Activated CD4-positive, alpha-beta memory T cell treated with anti-CD3 and anti-CD28 coated beads for 36 hours (primary cell): ENCODE data around the gene UBE2M. TPM values are rescaled to one million over a fixed set of nuclear protein-coding genes. Genes with fewer than 3 reads are reported as not detected.

Experiments used
- CTCF ChIA-PET: fragments of 350-600 bp; sonication (Branson Sonifier 250); formaldehyde crosslinking; loops from one replicate; lab custom pipeline; 2021; ENCODE audit warnings: antibody characterized with exemption, inconsistent platforms; lab: Charles Lee
- POLR2A ChIA-PET: fragments of 350-600 bp; sonication (Branson Sonifier 250); formaldehyde crosslinking; loops from one replicate; lab custom pipeline; 2021; ENCODE audit warnings: antibody characterized with exemption; lab: Charles Lee
- DNase-seq: peaks from one replicate; pipeline ENCODE4 v3.0.0-alpha.2; 2020
- H3K27ac Mint-ChIP-seq: one replicate; pipeline ENCODE4 v1.8.0; 2021; ENCODE audit warnings: mixed read lengths
- H3K27me3 Mint-ChIP-seq: one replicate; pipeline ENCODE4 v1.8.0; 2021; ENCODE audit warnings: mixed read lengths
- H3K36me3 Mint-ChIP-seq: one replicate; pipeline ENCODE4 v1.8.0; 2021; ENCODE audit warnings: mixed read lengths
- H3K4me1 Mint-ChIP-seq: one replicate; pipeline ENCODE4 v1.8.0; 2021; ENCODE audit warnings: low read depth, mixed read lengths
- H3K4me3 Mint-ChIP-seq: one replicate; pipeline ENCODE4 v1.8.0; 2021; ENCODE audit warnings: mild to moderate bottlenecking, mixed read lengths
- H3K9me3 Mint-ChIP-seq: one replicate; pipeline ENCODE4 v1.8.0; 2021; ENCODE audit warnings: mixed read lengths
- intact Hi-C: fragments of 100-400 bp; cut with micrococcal nuclease; formaldehyde crosslinking; loops from one replicate; pipeline ENCODE4 v1.15.1; 2023
- total RNA-seq, 2 experiments: library from RNA; stranded (reverse); gene quantifications; one replicate each; pipeline ENCODE4 v1.2.3, GENCODE V29; 2021

Gene UBE2M
- total RNA-seq, 2 experiments from 2014 or later = 107 to 111 TPM

DNA sequence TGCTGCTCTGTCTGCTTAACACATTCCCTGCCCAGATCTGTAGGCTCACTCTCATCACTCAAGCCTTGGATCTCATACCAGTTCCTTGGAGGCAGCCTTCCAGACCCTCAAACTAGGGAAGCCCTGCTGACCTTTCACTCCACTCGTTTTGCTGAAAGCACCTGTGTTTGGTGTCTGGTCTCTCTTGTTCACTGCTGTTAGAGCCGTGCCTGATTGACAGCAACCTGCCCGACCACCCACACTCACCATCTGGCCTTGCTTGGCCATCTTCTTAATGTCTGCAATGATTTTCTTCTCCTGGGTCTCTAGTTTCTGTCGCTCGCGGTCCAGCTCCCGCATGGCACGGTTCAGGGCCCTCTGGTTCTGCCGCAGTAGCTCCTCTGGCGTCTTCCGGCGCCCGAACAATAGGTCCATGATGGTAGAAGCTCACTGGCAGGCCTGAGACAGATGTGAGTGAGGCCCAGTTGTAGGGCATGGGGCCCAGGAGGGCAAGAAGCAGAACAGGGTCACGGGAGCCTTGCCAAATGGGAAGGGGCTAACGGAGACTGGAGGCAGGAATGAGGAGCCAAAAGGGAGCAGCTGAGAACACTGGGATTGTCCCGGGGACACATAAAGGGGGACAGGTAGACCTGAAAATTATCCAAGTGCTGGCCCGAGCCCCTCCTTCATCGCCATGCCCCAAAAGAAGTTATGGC is 4.5 kb downstream of the UBE2M start:
- Mint-ChIP-seq H3K4me1 (peaks cover 44% of the 10 kb centered on the region), H3K27ac (peak overlapping the region; percentile 98), H3K9me3 (no peaks in the 10 kb centered on the region), H3K27me3 (no peaks in the 10 kb centered on the region), H3K4me3 (peak overlapping the region; percentile 99), H3K36me3 (peaks cover 60% of the 10 kb centered on the region)
- DNase-seq = no peak
- ChIA-PET POLR2A (interaction anchor here (0.6 to 2.7 kb wide), 4 partner anchors 9 to 34 kb away, joined by 3 to 41 read pairs (median 10); partner anchors contain the start of genes TRIM28 and ZBTB45), CTCF (interaction anchor here (0.6 to 3.0 kb wide), 2 partner anchors 34 to 40 kb away, joined by 4 to 26 read pairs; partner anchors contain the start of gene ZBTB45)
- intact Hi-C loops = no loop called here

DNA sequence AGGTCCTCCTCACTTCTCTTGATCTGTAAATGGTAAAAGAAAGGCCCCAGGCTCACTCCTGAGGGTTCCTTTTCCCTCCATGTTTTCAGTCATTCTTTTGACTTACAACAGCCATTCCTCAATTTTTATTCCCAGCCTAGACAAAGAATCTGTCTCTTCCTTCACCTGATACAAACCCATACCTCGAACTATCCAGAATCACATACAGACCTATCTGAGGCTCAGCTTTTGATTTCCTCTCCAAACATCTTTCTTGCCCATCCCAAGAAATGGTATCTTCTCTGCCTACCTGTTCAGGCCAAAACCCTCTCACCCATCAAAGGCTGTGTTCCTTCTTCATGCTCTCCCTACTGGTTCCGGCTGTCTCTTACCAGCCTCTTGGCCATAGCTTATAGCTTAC is 5.8 kb downstream of the UBE2M start:
- CTCF ChIA-PET = no interaction called here
- peaks cover 60% of the 10 kb centered on the region for H3K36me3 Mint-ChIP-seq

DNA sequence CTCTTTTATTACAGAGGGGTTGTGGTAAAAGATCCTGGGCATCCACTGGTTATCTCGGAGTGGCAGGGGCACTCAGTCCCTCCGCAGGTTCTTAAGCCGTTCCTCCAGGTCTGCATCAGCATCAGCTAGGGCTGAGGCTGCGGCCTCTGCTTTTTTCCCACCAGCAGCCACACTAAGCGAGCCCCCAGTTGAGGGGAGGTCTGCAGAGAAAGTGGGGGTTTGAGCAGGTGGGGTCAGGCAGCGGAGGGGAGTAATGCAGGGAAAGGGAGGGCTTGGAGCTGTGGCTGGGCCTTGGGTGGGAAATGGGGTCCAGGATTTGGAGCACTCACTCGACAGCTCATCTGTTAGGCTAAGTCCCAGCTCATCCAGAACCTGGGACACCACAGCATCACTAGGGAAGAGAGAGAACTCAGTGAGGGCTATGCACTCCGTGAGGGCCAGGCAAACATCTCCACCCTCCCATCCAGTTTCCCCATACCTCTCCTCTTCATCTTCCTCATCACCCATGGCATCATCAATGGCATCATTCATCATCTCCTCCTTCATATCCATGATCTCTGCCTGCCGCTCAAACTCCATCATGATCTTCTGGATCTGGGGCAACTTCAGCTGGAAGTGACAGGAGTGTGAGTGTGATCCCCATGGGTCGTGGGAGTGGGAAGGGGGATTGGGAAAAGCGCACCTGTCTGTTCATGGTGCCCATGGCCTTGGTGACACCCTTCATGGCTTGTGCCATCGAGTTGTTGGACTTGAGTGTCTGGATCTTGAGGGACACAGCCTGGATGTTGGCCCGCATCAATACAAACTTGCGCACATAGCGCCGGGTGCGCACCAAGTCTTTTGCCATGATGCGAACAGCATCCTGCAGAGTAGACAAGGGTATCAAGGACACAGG is 6.6 kb downstream of the UBE2M start:
- H3K4me3 Mint-ChIP-seq = no peak overlapping the region
- H3K27ac Mint-ChIP-seq = no peak overlapping the region
- H3K4me1 Mint-ChIP-seq = peaks cover 55% of the 10 kb centered on the region
- H3K27me3 Mint-ChIP-seq = no peaks in the 10 kb centered on the region
- H3K9me3 Mint-ChIP-seq = no peaks in the 10 kb centered on the region
- POLR2A ChIA-PET = no interaction called here
- intact Hi-C loops = no loop called here
- CTCF ChIA-PET = interaction anchor here (0.7 kb wide), 1 partner anchor 260 kb away, joined by 3 read pairs; no protein-coding TSS in a partner anchor
- H3K36me3 Mint-ChIP-seq = peaks cover 66% of the 10 kb centered on the region
- no peak for DNase-seq

More for the DNA sequence above, 5.8 kb downstream of the UBE2M start:
- no peak for DNase-seq
- no peaks in the 10 kb centered on the region for H3K27me3 Mint-ChIP-seq
- POLR2A ChIA-PET = no interaction called here
- H3K27ac Mint-ChIP-seq = peak overlapping the region; percentile 23
- no peak overlapping the region for H3K4me3 Mint-ChIP-seq
- no peaks in the 10 kb centered on the region for H3K9me3 Mint-ChIP-seq
- intact Hi-C loops = no loop called here
- peaks cover 49% of the 10 kb centered on the region for H3K4me1 Mint-ChIP-seq

DNA sequence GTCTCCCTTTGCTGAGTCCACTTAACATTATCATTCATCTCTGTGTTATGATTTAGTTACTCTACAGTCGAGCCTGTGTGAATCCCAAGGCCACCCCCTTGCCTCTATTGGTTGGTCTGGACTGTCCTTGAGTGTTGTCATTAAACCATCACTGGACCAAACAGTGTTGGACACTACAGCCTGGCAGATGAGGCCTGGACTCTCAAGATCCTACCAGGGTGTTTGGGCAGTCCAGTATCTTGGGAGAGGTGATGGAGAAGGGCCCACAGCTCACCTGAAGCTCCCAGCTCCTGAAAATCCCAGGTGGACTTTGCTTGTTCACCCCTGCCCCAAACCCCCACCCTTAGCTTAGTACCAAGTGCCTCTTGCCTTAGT is 7.3 kb downstream of the UBE2M start:
- CTCF ChIA-PET = interaction anchor here (0.7 kb wide), 1 partner anchor 259 kb away, joined by 3 read pairs; no protein-coding TSS in a partner anchor
- Mint-ChIP-seq H3K4me3 (no peak overlapping the region), H3K27me3 (no peaks in the 10 kb centered on the region), H3K9me3 (no peaks in the 10 kb centered on the region), H3K4me1 (peaks cover 55% of the 10 kb centered on the region), H3K27ac (no peak overlapping the region), H3K36me3 (peaks cover 66% of the 10 kb centered on the region)
- POLR2A ChIA-PET = no interaction called here
- no peak for DNase-seq
- intact Hi-C loops = no loop called here

DNA sequence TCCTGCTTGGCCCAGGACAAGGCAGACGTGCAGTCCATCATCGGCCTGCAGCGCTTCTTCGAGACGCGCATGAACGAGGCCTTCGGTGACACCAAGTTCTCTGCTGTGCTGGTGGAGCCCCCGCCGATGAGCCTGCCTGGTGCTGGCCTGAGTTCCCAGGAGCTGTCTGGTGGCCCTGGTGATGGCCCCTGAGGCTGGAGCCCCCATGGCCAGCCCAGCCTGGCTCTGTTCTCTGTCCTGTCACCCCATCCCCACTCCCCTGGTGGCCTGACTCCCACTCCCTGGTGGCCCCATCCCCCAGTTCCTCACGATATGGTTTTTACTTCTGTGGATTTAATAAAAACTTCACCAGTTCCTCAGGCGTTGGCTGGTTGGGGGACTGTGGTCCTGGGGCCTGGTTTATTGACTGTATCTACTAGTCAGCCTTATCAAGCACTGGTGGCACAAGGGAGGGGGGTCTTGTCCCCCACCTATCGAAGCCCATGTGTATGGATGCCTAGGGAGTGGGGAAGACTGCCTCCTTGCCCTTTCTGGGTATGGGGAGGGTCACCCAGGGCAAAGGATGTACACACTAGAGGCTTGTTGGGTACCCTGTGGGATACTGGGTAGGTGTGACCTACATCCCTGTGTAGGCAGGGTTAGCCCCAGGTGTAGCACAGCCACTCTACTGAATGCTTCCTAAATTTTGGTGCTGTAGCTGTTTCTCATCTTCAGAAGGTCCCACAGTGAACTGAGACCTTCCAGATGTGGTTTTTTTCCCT is 7.9 kb downstream of the UBE2M start:
- intact Hi-C loops = no loop called here
- H3K9me3 Mint-ChIP-seq = no peaks in the 10 kb centered on the region
- H3K4me1 Mint-ChIP-seq = peaks cover 56% of the 10 kb centered on the region
- ChIA-PET CTCF (interaction anchor here (0.8 kb wide), 1 partner anchor 31 kb away, joined by 3 read pairs; the partner anchor contains the start of gene ZBTB45), POLR2A (no interaction called here)
- H3K27ac Mint-ChIP-seq = no peak overlapping the region
- H3K4me3 Mint-ChIP-seq = no peak overlapping the region
- no peak for DNase-seq
- no peaks in the 10 kb centered on the region for H3K27me3 Mint-ChIP-seq
- peaks cover 69% of the 10 kb centered on the region for H3K36me3 Mint-ChIP-seq

DNA sequence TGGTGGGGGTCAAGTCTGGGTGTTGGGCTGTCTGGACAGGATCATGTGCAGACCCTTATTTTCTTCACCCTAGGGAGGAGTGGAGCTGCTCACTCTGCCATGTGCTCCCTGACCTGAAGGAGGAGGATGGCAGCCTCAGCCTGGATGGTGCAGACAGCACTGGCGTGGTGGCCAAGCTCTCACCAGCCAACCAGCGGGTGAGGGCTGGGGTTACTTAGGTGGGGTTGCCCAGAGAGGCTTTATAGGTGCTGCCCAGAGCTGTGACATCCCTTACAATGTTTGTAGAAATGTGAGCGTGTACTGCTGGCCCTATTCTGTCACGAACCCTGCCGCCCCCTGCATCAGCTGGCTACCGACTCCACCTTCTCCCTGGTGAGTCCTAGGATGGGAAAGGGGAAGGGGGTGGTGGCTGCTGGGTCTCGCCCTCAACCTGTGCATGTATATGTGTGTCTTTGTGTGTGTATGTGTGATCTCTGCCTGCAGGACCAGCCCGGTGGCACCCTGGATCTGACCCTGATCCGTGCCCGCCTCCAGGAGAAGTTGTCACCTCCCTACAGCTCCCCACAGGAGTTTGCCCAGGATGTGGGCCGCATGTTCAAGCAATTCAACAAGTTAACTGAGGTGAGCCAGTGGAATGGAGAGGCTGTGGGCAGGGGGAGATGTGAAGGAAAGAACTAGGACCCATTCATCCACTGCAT is 8.6 kb downstream of the UBE2M start:
- no peaks in the 10 kb centered on the region for H3K27me3 Mint-ChIP-seq
- H3K27ac Mint-ChIP-seq = peak overlapping the region; percentile 42
- H3K9me3 Mint-ChIP-seq = no peaks in the 10 kb centered on the region
- ChIA-PET CTCF (interaction anchor here (0.8 kb wide), 1 partner anchor 30 kb away, joined by 3 read pairs; the partner anchor contains the start of gene ZBTB45), POLR2A (no interaction called here)
- peaks cover 70% of the 10 kb centered on the region for H3K36me3 Mint-ChIP-seq
- peaks cover 51% of the 10 kb centered on the region for H3K4me1 Mint-ChIP-seq
- DNase-seq = no peak
- no peak overlapping the region for H3K4me3 Mint-ChIP-seq
- intact Hi-C loops = no loop called here

DNA sequence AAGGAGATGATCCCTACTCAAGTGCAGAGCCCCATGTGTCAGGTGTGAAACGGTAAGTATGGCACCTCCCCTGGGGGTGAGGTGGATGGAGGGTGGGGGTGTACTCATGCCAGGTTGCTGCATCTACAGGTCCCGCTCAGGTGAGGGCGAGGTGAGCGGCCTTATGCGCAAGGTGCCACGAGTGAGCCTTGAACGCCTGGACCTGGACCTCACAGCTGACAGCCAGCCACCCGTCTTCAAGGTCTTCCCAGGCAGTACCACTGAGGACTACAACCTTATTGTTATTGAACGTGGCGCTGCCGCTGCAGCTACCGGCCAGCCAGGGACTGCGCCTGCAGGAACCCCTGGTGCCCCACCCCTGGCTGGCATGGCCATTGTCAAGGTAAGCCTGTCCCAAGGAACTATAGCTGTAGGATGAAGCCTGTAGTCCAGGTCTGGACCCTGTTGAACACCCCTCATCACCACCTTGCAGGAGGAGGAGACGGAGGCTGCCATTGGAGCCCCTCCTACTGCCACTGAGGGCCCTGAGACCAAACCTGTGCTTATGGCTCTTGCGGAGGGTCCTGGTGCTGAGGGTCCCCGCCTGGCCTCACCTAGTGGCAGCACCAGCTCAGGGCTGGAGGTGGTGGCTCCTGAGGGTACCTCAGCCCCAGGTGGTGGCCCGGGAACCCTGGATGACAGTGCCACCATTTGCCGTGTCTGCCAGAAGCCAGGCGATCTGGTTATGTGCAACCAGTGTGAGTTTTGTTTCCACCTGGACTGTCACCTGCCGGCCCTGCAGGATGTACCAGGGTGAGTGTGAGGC is 9.3 kb downstream of the UBE2M start:
- DNase-seq = no peak
- peaks cover 65% of the 10 kb centered on the region for H3K36me3 Mint-ChIP-seq
- no peak overlapping the region for H3K4me3 Mint-ChIP-seq
- H3K27me3 Mint-ChIP-seq = no peaks in the 10 kb centered on the region
- intact Hi-C loops = no loop called here
- H3K9me3 Mint-ChIP-seq = no peaks in the 10 kb centered on the region
- CTCF ChIA-PET = interaction anchor here (1.2 kb wide), 1 partner anchor 35 kb away, joined by 3 read pairs; no protein-coding TSS in a partner anchor
- POLR2A ChIA-PET = no interaction called here
- H3K4me1 Mint-ChIP-seq = peaks cover 45% of the 10 kb centered on the region
- H3K27ac Mint-ChIP-seq = no peak overlapping the region

DNA sequence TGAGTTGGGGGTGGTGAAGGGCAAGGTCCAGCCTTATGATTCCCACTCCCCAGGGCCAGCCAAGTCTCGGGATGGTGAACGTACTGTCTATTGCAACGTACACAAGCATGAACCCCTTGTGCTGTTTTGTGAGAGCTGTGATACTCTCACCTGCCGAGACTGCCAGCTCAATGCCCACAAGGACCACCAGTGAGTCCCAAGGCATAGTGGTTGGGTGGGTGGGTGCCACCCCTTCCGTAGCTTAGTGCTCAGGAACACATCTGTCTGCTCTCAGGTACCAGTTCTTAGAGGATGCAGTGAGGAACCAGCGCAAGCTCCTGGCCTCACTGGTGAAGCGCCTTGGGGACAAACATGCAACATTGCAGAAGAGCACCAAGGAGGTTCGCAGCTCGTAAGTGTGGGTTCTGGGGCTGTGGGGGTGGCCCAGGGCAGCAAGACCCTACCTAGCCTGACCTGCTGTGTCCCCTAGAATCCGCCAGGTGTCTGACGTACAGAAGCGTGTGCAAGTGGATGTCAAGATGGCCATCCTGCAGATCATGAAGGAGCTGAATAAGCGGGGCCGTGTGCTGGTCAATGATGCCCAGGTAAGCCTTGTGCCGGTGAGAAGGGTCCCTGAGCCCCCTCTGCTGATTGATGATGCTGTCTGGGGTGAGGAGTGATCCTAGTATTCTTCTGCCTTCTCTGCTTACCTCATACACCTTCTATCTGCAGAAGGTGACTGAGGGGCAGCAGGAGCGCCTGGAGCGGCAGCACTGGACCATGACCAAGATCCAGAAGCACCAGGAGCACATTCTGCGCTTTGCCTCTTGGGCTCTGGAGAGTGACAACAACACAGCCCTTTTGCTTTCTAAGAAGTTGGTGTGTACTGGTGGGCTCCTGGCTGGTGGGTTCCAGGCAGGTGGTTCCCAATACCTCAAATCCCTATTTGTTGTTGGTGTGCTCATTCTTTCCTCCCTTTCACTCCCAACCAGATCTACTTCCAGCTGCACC is 10.8 kb downstream of the UBE2M start:
- Mint-ChIP-seq H3K9me3 (no peaks in the 10 kb centered on the region), H3K27me3 (no peaks in the 10 kb centered on the region), H3K27ac (peak overlapping the region; percentile 28), H3K4me3 (no peak overlapping the region), H3K4me1 (peaks cover 39% of the 10 kb centered on the region), H3K36me3 (peaks cover 57% of the 10 kb centered on the region)
- DNase-seq = no peak
- ChIA-PET POLR2A (interaction anchor here (0.8 kb wide), 1 partner anchor 15 kb away, joined by 3 read pairs; no protein-coding TSS in a partner anchor), CTCF (interaction anchor here (5.1 kb wide), 1 partner anchor 28 kb away, joined by 61 read pairs; the partner anchor contains the start of gene ZBTB45)
- intact Hi-C loops = no loop called here

DNA sequence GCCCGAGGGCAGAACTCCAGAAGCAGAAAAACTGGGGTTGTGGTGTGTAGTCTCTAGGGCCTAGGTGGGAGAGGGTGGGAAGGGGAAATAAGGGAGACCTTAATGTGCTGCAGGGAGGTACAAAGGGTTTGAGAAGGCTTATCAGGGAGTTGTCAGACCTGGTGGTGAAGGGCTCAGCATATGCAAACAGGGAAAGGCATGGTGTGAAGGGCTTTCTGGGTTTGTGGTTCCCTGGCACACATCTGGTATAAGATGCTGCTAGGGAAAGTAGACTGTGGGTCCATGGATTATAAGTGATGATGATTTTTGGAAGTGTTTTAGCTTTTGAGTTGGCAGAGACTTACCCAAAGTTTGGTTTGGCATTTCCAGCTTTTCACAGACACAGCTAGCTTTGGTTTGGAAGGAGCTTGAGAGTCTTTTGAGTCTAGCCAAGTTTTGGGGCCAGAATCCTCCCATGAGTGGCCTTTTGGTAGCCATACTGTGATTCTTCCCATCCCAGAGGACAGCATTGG is 12.3 kb downstream of the UBE2M start:
- POLR2A ChIA-PET = interaction anchor here (3.6 kb wide), 1 partner anchor 8 kb away, joined by 41 read pairs; the partner anchor contains the start of gene CHMP2A
- H3K27me3 Mint-ChIP-seq = no peaks in the 10 kb centered on the region
- peaks cover 36% of the 10 kb centered on the region for H3K4me1 Mint-ChIP-seq
- H3K4me3 Mint-ChIP-seq = peak overlapping the region; percentile 97
- CTCF ChIA-PET = interaction anchor here (1.5 to 5.1 kb wide), 2 partner anchors 27 to 32 kb away, joined by 5 to 61 read pairs; partner anchors contain the start of gene ZBTB45
- no peak for DNase-seq
- intact Hi-C loops = no loop called here
- peaks cover 47% of the 10 kb centered on the region for H3K36me3 Mint-ChIP-seq
- H3K27ac Mint-ChIP-seq = peak overlapping the region; percentile 87
- H3K9me3 Mint-ChIP-seq = no peaks in the 10 kb centered on the region
